GM19023 (cell line): Measurements from ENCODE around the gene ELP6.
"Not testable (repeated sequence)": the region's sequence is repeated elsewhere in the genome, so short reads cannot be mapped to it uniquely, and the experiment has no call there.

ENCODE experiments used
- ATAC-seq: cut with Tn5 transposase; IDR thresholded peaks from one replicate; pipeline ENCODE4 v1.9.1; 2021; ENCODE audit warnings: mild to moderate bottlenecking, moderate library complexity; ENCODE audit not compliant: unreplicated experiment

ELP6 gene

DNA sequence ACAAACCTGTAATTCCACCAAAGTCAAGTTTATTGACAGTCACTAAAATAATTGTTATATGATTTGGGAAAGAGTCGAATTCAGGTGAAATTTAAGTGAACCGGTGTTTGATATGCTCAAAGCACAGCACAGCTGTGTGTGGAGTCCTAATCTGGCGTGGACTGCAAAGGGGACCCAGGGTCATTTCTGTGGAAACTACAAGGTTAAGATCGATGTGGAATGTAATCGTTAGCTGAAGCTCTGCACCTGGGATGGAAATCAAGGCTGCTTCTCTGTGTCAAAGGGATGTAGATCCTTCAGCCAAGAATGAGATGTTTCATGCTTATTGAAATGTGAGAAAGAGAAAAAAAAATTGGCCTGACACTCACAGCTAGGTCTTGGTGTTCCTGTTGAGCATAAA is 1.6 kb upstream of the ELP6 start:
- ATAC-seq = no peak

DNA sequence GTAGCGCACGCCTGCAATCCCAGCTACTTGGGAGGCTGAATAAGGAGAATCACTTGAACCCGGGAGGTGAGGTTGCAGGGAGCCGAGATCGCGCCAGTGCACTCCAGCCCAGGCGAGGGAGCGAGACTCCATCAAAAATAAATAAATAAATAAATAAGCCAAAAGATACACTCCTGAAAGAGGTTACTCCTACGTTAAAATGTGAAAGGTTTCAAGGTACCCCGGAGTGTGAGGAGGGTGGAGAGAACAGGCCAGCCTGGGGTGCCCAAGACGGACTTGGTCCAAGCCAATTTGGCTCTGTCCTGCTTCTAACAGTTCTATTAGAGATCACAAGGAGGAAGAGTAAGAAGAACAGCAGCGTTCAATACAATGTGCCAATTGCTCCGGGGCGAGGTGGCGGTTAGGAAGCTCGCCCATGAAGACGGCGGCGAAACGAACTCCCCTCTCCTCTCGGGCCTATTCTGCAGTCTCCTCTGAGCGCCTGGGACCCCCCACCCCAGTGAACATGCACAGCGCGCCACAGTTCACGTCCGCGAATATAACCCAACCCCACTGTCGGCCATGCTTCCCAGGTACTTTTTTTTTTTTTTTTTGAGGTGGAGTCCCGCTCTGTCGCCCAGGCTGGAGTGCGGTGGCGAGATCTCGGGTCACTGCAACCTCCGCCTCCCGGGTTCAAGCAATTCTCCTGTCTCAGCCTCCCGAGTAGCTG is 942 bp downstream of the ELP6 start:
- ATAC-seq = peak; percentile 26

DNA sequence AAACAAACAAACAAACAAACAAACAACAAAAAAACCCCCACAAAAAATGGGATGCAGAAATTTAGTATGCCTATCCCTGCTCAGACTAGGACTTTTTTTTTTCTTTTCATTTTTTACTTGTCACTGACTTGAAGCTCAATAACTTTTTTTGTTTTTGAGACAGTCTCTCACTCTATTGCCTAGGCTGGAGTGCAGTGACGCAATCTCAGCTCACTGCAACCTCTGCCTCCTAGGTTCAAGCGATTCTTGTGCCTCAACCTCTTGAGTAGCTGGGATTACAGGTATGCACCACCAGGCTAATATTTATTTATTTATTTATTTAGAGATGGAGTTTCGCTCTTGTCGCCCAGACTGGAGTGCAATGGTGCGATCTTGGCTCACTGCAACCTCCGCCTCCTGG is 8.2 kb downstream of the ELP6 start:
- ATAC-seq = not testable (repeated sequence)

DNA sequence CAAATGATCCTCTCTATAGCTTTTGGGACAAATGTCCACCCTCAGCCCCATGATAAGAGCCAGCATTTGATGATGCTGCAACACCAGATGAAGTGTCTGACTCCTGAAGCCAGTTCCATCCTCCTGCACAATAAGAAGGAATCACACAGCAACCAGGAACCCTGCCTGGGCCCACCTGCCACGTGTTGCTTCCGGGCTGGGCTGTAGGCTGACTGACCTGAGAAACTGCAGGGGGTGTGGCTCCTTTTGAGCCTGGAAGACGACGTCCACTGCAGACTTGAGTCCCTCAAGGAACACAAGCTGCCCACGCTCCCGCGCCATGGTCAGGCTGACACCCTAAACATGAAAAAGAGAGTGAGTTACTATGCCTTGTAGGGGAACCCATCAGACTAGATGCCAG is 9.4 kb downstream of the ELP6 start:
- ATAC-seq = no peak

DNA sequence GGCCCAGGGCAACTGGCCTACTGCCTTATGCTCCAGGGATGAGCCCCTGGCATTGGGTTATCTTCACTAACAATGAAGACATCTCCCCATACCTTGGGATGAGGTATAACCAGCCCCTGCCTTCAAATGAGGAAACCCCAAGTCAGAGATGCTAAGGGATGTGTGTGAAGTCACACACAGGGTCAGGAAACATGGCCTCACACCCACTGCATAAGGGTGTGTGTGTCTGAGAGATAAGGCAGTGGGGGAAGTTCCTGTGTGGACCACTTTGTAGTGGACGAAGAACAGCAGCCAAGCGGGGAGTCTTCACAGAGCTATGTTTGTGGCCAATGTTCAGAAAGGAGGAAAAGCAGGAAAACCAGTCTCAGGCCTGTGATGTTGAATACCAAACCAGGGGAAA is 10.5 kb downstream of the ELP6 start:
- no peak for ATAC-seq

DNA sequence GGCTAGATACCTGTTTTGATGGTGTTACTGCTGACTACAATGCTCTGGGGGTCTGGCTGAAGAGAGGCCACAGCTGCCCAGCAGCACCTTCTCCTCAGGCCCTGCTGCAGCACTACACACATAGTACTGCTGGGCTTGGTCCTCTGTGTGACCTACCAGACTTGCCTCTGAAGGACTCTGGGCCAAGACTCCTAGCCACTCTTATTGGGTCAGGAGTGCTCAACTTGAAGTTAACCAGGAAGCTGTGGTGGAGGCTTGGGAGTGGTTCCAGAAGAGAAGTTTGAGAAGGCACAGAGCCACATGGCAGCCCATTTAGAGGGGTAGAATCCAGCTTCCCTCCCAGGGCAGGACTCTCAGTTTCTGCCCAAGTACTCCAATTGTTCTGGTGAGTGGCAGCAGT is 16.6 kb downstream of the ELP6 start:
- no peak for ATAC-seq

DNA sequence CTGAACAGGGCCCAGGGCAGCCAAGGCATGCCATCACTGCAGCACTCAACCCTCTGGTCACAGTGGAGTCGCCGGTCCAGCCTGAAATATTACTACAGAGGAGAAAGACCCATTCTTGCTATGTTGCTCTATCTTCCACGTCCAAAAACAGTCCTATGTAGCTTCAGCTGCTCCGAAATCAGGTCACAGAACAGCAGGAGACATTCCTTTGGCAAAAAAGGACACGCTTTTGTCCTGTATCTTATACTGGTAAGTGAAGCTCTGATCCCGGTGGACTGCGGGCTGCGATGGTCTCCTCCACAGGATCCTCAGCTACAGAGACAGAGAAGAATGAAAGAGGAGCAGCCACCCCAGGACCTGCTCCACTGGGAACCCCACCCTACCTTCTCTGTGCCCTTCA is 17.6 kb downstream of the ELP6 start:
- ATAC-seq = no peak

DNA sequence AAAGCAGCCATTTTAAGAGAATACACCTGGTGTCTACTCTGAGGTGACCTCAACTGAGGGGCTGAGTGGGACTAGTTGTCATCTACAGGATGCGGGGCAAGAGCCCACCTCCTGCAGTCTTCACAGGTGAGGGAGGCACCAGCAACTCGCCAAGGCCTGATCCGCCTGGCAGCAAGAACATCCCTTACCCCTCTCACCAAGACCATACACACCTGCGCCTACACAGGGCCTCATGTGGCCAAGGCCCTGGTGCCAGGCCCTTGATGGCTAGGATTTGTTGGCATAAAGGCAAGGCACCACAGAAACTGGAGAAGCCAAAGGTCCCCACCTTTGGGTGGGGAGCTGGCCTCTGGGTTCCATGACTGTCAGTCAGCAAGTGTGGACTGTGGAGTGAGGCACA is 18.4 kb downstream of the ELP6 start:
- ATAC-seq = no peak

DNA sequence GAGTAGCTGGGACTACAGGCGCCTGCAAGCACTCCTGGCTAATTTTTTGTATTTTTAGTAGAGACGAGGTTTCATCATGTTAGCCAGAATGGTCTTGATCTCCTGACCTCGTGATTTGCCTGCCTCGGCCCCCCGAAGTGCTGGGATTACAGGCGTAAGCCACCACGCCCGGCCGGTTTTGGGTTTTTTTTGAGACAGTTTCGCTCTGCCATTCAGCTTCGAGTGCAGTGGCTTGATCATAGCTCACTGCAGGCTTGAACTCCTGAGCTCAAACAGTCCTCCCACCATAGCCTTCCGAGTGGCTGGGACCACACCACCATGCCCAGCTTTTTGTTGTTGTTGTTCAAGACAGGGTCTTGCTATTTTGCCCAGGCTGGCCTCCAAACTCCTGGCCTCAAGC is 21.7 kb downstream of the ELP6 start:
- no peak for ATAC-seq

DNA sequence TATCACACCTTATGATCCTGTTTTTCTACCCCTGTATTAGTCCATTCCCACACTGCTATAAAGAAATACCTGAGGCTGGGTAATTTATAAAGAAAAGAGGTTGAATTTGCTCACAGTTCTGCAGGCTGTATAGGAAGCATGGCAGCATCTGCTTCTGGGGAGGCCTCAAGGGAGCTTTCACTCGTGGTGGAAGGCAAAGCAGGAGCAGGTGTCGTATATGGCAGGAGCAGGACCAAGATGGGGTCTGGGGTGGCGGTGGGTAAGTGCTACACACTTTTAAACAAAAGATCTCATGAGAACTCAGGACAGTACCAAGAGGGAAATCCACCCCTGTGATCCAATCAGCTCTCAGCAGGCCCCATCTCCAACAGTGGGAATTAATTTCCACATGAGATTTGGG is 22.3 kb downstream of the ELP6 start:
- ATAC-seq = no peak

DNA sequence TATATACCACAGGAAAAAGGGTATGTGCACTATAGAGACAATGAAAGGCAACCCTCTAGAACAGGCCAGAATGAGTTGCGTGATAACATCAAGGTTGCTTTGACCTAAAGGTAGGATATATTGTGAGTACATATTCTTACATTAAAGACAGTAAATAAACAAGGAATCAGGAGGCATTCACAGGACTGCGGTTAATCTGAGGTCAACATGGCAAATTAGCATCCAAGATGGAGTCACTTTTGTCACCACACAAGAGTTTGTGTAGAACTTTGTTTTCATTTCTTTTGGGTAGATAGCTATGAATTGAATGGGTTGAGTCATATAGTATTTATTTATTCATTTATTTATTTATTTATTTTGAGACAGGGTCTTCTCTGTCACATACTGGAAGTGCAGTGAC is 26.2 kb downstream of the ELP6 start:
- ATAC-seq = no peak

DNA sequence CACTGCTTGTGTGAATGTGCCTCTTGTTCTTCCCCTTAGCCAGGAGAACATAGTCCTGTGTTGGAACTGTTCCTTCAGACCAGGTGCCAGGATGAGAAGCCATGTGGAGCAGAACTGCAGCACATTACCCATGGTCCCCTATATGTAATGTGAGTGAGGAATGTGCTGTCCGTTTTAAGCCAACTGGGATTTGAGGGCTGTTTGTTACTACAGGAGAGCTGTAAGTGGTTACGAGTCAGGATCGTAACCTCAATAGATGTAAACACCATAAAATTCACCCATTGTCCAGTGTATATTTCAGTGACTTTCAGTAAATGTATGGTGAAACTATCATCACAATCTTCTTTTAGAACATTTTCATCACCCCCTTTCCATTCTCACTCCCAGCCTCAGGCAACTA is 27.7 kb downstream of the ELP6 start:
- no peak for ATAC-seq

DNA sequence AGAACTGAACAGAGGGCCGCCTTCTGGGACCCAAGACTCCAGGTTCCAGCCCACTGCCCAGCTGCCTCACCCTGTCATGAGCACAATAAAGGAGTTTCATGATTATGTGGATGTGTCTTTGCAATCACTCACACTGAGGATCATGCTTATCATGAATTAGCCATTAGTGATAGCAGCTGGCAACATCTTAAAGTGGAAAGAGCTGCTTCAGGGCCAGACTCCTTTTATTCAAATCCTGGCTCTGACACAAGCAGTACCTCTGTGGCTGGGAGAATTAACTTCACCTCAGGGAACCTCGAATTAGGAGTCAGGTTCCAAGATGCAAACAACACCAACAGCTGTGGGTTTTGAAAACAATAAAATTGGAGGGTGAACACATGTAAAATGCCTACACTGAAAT is 31.1 kb downstream of the ELP6 start:
- ATAC-seq = no peak

DNA sequence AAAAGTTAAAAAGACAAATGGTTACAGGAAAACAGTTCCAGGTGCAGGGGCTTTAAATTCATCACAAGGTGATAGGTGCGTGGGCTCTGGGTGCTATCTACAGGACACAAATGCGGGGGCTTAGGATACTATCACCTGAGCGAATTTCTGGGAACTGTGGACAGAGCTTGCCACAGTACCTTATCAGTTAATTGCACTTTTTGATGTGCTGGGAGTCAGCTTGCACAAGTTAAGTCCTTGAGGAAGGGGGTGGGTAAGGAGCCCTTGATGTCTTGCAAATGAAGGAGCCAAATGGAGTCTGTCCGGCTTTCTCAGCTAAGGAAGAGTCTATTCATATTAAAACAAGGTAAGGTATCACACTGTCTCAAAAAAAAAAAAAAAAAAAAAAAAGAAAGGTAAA is 31.7 kb downstream of the ELP6 start:
- ATAC-seq = not testable (repeated sequence)

DNA sequence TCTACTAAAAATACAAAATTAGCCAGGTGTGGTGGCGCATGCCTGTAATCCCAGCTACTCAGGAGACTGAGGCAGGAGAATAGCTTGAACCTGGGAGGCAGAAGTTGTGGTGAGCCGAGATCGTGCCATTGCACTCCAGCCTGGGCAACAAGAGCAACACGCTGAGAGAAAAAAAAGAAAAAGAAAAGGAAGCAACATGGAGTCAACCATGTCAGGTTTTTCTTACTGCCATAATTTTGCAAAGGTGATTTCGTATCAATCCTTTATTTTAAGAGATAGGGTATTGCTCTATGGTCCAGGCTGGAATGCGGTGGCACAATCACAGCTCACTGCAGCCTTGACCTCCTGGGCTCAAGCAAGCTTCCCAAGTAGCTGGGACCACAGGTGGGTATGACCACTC is 33.2 kb downstream of the ELP6 start:
- ATAC-seq = not testable (repeated sequence)

DNA sequence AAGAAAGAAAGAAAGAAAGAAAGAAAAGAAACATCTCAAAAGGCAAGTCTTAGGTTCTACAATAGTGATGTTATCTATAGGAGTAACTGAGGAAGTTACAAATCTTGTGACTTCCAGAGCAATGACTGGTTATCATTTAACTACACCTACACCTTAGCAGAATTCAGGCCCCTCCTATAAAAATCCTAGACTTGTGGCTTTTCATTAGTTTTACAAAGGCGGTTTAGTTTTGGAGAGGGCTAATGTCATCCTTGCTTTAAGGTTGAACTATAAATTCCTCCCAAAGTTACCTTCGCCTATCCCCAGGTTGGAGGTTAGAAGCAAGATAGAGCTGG is 33.7 kb downstream of the ELP6 start:
- ATAC-seq = no peak

DNA sequence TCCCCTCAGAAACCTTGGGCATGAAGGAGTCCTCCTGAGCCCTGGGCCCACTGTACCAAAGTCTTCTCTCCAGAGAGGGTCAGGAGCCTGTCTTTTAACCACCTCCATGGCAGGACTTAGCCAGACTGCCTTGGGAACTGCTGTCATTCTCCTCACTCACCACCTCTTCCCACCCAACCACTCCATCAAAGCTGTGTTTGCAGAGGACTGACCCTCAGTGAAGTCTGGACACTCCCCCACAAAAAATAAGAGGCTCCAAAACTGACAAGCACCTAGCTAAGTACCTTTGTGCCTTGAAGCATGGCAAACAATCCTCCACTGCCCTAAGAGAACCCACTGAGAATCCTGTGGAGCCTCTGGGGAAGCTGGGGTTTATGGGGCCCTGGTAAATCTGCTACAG is 35.5 kb downstream of the ELP6 start:
- ATAC-seq = no peak

DNA sequence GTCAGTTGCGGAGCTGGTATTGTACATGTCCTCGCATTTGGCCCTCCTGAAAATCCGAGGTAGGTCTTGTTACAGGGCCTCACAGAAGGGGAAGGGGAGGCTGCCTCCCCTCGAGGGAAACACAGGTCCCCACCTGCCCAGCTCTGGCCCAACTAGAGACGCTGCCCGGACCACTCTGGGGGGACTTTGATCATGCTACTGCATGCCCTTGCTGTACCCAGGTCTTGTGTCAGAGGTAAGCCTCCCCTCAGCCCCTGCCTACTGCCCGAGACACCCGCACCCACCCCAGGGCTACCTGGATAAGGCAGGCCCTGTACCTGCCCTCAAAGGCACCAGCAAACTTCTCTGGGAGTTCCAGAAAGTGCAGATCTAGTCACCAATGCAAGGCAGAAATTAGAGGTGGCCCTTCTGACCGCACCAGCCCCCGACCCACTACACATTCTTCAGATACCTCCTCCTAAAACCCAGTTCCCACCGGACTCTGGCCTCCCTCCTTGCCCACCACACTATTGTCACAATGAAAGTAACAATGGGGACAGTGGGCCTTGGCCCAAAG is 36.8 kb downstream of the ELP6 start:
- no peak for ATAC-seq

DNA sequence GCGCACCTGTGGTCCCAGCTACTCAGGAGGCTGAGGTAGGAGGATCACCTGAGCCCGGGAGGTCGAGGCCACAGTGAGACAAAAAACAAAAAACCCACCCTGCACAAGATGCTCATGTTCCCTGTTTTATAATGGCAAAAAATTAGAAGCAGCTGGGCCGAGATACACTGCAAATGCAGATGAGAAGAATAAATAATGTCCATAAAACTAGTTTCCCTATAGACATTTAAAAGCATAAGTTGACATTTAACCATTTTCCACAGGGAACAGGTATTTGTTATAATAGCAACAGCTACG is 37.2 kb downstream of the ELP6 start:
- no peak for ATAC-seq

DNA sequence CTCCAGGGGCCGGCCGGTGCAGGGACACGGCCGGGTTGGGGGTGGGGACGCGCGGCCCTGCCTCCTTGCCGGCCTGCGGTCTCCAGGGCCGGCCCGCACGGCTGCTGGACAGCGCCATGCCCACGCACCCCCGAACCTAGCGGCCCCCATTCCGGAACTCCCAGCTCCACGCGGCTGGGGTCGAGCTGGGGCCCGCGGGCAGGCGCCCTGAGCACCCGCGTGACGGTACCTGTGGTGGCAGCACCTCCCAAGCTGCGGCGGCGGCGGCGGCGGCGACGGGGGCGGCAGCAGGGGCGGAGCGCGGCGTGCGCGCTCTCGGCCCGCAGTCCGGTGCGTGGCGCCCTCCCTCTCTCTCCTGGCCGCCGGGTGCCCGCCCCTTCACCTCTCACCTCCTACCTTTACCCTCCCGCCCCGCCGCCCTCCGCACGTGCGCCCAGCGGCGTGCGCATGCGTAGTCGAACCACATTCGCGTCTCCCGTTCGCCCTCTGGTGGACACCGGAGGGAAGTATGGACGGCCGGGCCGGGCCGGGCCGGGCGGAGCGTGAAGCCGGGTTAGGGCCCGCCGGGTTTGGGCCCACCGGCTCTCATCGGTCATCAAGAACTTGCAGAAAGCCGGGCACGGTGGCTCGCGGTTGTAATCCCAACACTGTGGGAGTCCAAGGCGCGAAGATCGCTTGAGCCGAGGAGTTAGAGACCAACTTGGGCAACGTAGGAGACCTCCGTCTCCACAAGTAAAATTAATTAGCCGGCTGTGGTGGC is 37.8 kb downstream of the ELP6 start, which contains the start of gene SCAP:
Gene SCAP (minus strand): TSS at position 372 of the 760 bp plus-strand sequence. CDS start 32,948 bp downstream, outside the sequence.
- ATAC-seq = peak; percentile 90

DNA sequence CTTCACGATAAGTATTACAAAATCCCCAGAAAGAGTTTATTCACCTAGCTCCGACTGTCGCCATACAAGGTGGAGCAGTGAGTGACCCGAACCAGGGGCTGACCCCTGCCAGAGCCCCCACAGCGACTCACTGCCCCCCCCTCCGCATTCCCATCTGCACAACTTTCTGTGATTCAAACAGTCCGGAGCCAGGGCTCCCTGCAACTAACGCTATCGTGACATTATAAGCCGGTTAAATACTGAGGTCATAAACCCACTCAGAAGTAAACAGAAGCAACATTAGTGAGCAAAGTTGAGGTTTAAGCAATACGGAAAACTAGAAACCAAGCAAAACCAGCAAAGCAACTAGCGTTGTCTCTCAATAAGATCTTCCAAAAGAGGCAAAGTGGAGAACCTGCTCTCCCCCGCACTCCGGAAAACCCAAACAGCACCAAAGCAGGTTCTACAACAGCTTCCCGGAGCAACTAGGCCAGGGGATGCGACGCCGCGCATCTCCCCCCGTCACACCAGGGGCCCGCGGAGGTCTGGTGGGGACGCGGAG is 38.4 kb downstream of the ELP6 start:
- no peak for ATAC-seq

DNA sequence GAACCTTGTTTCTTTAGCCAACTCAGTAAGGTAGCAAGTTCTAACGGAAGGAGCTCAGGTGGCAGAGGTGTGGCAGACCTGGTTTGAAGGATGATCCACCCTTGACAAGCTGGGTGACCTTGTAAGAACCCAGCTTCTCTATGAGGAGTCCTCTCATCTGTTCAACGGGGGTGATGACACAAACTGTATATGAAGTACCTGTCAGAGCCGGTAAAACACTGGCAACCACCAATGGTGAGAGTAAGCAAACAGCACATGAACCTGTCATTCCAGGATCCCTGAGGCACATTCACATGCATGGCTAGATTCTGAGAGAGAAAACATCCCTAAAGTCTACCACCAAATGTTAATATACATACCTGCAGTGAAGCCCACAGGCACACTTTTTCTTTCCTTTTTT is 40.1 kb downstream of the ELP6 start:
- no peak for ATAC-seq
